Middle frontal gyrus (tissue), 1 donor: ENCODE results near the gene ATP8B1.

Experiments used
- DNase-seq: peaks from one replicate; pipeline ENCODE4 v3.0.0-alpha.2; 2015; ENCODE audit warnings: low spot score; ENCODE audit errors: extremely low spot score

The ATP8B1 gene

GRCh38 chr18:57630002-57630753 lies 172.9 kb downstream of the ATP8B1 start:
- peak; percentile 90 for DNase-seq

- DNase-seq: no peak
Measured at GRCh38 chr18:57629422-57629821, 173.7 kb downstream of the ATP8B1 start.

GRCh38 chr18:57627488-57627887 lies 175.6 kb downstream of the ATP8B1 start:
- DNase-seq: no peak

GRCh38 chr18:57624988-57625387 lies 178.1 kb downstream of the ATP8B1 start:
- no peak for DNase-seq

- DNase-seq: no peak
Measured at GRCh38 chr18:57621246-57621604, 181.9 kb downstream of the ATP8B1 start.

GRCh38 chr18:57619876-57620275 lies 183.2 kb downstream of the ATP8B1 start:
- no peak for DNase-seq

- DNase-seq: no peak
Measured at GRCh38 chr18:57618910-57619309, 184.2 kb downstream of the ATP8B1 start.

GRCh38 chr18:57603871-57604270 lies 199.2 kb downstream of the ATP8B1 start:
- DNase-seq: no peak
